Measurements from ENCODE around the gene PSD. TPM values are rescaled to one million over a fixed set of nuclear protein-coding genes. Genes with fewer than 3 reads are reported as not detected.

Gene PSD
- total and polyA plus RNA-seq, 11 donors: 0.14 to 1.7 (median 0.84) TPM

GRCh38 chr10:102450374-102451104 lies 32.0 kb upstream of the PSD start:
- peak; percentile 84 to 93 (median 86) for DNase-seq
- TF ChIP-seq, protein P1, sequence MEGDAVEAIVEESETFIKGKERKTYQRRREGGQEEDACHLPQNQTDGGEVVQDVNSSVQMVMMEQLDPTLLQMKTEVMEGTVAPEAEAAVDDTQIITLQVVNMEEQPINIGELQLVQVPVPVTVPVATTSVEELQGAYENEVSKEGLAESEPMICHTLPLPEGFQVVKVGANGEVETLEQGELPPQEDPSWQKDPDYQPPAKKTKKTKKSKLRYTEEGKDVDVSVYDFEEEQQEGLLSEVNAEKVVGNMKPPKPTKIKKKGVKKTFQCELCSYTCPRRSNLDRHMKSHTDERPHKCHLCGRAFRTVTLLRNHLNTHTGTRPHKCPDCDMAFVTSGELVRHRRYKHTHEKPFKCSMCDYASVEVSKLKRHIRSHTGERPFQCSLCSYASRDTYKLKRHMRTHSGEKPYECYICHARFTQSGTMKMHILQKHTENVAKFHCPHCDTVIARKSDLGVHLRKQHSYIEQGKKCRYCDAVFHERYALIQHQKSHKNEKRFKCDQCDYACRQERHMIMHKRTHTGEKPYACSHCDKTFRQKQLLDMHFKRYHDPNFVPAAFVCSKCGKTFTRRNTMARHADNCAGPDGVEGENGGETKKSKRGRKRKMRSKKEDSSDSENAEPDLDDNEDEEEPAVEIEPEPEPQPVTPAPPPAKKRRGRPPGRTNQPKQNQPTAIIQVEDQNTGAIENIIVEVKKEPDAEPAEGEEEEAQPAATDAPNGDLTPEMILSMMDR (IDR thresholded peaks at IDR 0.05): no peak
- peak in 1 of 2 donors; percentile 69 for TF ChIP-seq POLR2A (IDR thresholded peaks at IDR 0.05)
- H3K9me3 ChIP-seq: no peaks in the 10 kb centered on the region
- WGBS, 4 donors: 0 to 2% (median 0%) methylated on average over 8 to 104 of the region's 104 CpGs
- H3K36me3 ChIP-seq: peaks cover 0 to 4% (median 0%) of the 10 kb centered on the region in 9 donors
- peak overlapping the region; percentile 56 to 92 (median 84) for H3K4me3 ChIP-seq
- peak overlapping the region; percentile 61 to 90 (median 84) for H3K27ac ChIP-seq
- H3K27me3 ChIP-seq: no peaks in the 10 kb centered on the region
- ATAC-seq: peak; percentile 81 to 95 (median 92)
- intact Hi-C loops (cut with DNase I): no loop called here
- peaks cover 0 to 40% (median 18%) of the 10 kb centered on the region in 12 donors for H3K4me1 ChIP-seq

- no peaks in the 10 kb centered on the region for H3K9me3 ChIP-seq
- H3K4me1 ChIP-seq: peaks cover 0 to 39% (median 18%) of the 10 kb centered on the region in 12 donors
- no peak for DNase-seq
- H3K36me3 ChIP-seq: no peaks in the 10 kb centered on the region
- H3K27ac ChIP-seq: peak overlapping the region in 11 of 12 donors; percentile 69 to 90 (median 87)
- peak in 2 of 4 donors; percentile 2 for ATAC-seq
- no peaks in the 10 kb centered on the region for H3K27me3 ChIP-seq
- TF ChIP-seq, protein P1 (IDR thresholded peaks at IDR 0.05): peak in 1 of 12 donors; percentile 7
- TF ChIP-seq POLR2A (IDR thresholded peaks at IDR 0.05): no peak
- WGBS, 4 donors: 0 to 1% (median 1%) methylated on average over 9 to 11 of the region's 11 CpGs
- peak overlapping the region; percentile 56 to 92 (median 84) for H3K4me3 ChIP-seq
- intact Hi-C loops (cut with DNase I): no loop called here
Observed at GRCh38 chr10:102450124-102450373, 31.5 kb upstream of the PSD start.

GRCh38 chr10:102449321-102450123 lies 30.9 kb upstream of the PSD start:
- peak; percentile 37 to 65 (median 43) for ATAC-seq
- Histone ChIP-seq H3K4me1 (peaks cover 0 to 39% (median 18%) of the 10 kb centered on the region in 12 donors), H3K27me3 (no peaks in the 10 kb centered on the region), H3K9me3 (no peaks in the 10 kb centered on the region), H3K27ac (peak overlapping the region in 11 of 12 donors; percentile 69 to 90 (median 87)), H3K36me3 (no peaks in the 10 kb centered on the region), H3K4me3 (peak overlapping the region; percentile 56 to 92 (median 84))
- TF ChIP-seq, protein P1 (IDR thresholded peaks at IDR 0.05): no peak
- TF ChIP-seq POLR2A (IDR thresholded peaks at IDR 0.05): no peak
- DNase-seq: peak; percentile 52 to 69 (median 57)
- intact Hi-C loops (cut with DNase I): no loop called here
- WGBS, 4 donors: 10 to 13% (median 12%) methylated on average over 30 of the region's 30 CpGs

GRCh38 chr10:102444851-102445250 lies 26.3 kb upstream of the PSD start:
- Histone ChIP-seq H3K9me3 (no peaks in the 10 kb centered on the region), H3K27me3 (no peaks in the 10 kb centered on the region), H3K4me1 (peaks cover 0 to 8% (median 3%) of the 10 kb centered on the region in 12 donors), H3K36me3 (no peaks in the 10 kb centered on the region), H3K4me3 (no peak overlapping the region), H3K27ac (no peak overlapping the region)
- intact Hi-C loops (cut with DNase I): no loop called here
- TF ChIP-seq, protein P1 (IDR thresholded peaks at IDR 0.05): no peak
- no peak for TF ChIP-seq POLR2A (IDR thresholded peaks at IDR 0.05)
- WGBS, 4 donors: 76 to 82% (median 78%) methylated on average over 2 of the region's 2 CpGs
- ATAC-seq: no peak
- no peak for DNase-seq
